HepG2 (cell line): ENCODE results near the gene ANO6. TPM values are rescaled to one million over a fixed set of nuclear protein-coding genes. Genes with fewer than 3 reads are reported as not detected.

Source experiments
- ATAC-seq: fragments of 200-7000 bp; cut with Tn5 transposase; 3 replicates; pipeline ENCODE4 v1.9.1; 2020; ENCODE audit warnings: mild to moderate bottlenecking, moderate library complexity
- BruUV-seq: library from RNA; stranded (reverse); fragments of 400-500 nt; replicated peaks from 2 replicates; lab custom pipeline; 2021; lab: Mats Ljungman, UMichigan
- CTCF ChIA-PET: fragments of 300-600 bp; formaldehyde crosslinking; extraction: SDS; loops from one replicate; lab custom pipeline; 2021; ENCODE audit warnings: low total read pairs, inconsistent platforms, low intra/inter-chr PET ratio; lab: Yijun Ruan, JAX
- POLR2A ChIA-PET: fragments of 350-600 bp; sonication (Branson Sonifier 250); formaldehyde crosslinking; loops from one replicate; lab custom pipeline; 2020; ENCODE audit warnings: antibody characterized with exemption, inconsistent platforms; lab: Yijun Ruan, JAX
- DNase-seq: peaks from one replicate; pipeline ENCODE4 v3.0.0-alpha.2; 2015; ENCODE audit warnings: low spot score
- FAIRE-seq: peaks from 3 replicates; lab custom pipeline; 2011; peaks lifted over from hg19 to GRCh38; lab: Jason Lieb, UNC
- H2AFZ ChIP-seq: one replicate; pipeline ENCODE4 v1.6.1; 2011; ENCODE audit warnings: low read length, inconsistent platforms
- H3K27ac ChIP-seq: fragments of 300-600 bp; 3 replicates; pipeline ENCODE4 v1.8.0; 2011; ENCODE audit warnings: mixed run types, mild to moderate bottlenecking, mixed read lengths, low read length, inconsistent platforms; ENCODE audit not compliant: insufficient read depth; ENCODE audit errors: extremely low read length
- H3K27me3 ChIP-seq, 2 experiments: fragments of 200-600 bp in 1 of 2; 2 replicates in 1 of 2; 3 replicates in 1 of 2; pipeline versions ENCODE4 v1.6.0 to v1.8.0; 2011; ENCODE audit warnings: low read length in 2 of 2, mild to moderate bottlenecking in 2 of 2, moderate library complexity in 2 of 2, inconsistent platforms in 1 of 2; ENCODE audit not compliant: insufficient read depth in 2 of 2, control insufficient read depth in 1 of 2
- H3K36me3 ChIP-seq, 2 experiments: fragments of 200-600 bp in 1 of 2; replicated peaks in 1 of 2; 2 replicates in 1 of 2; 3 replicates in 1 of 2; pipeline versions ENCODE4 v1.5.1 to v1.8.0; 2011; ENCODE audit warnings: low read length in 2 of 2, inconsistent platforms in 1 of 2; ENCODE audit not compliant: insufficient read depth in 2 of 2, control insufficient read depth in 1 of 2
- H3K4me1 ChIP-seq: 2 replicates; pipeline ENCODE4 v1.5.1; 2012; ENCODE audit warnings: low read length, inconsistent platforms; ENCODE audit not compliant: insufficient read depth
- H3K4me2 ChIP-seq: 2 replicates; pipeline ENCODE4 v1.6.0; 2011; ENCODE audit warnings: low read depth, low read length, inconsistent platforms
- H3K4me3 ChIP-seq, 3 experiments: fragments of 200-600 bp in 1 of 3; sonication (generic), shearing (Covaris generic) in 1 of 3; replicated peaks in 1 of 3; 2 replicates each; pipeline ENCODE4 v1.5.1; 2011 to 2016; ENCODE audit warnings: low read length in 3 of 3, inconsistent platforms in 2 of 3, low read depth in 2 of 3, mild to moderate bottlenecking in 2 of 3, control low read depth in 1 of 3, mixed read lengths in 1 of 3; ENCODE audit not compliant: insufficient read depth in 1 of 3
- H3K79me2 ChIP-seq: one replicate; pipeline ENCODE4 v1.6.1; 2011; ENCODE audit warnings: low read length, inconsistent platforms; ENCODE audit not compliant: insufficient read depth
- H3K9ac ChIP-seq: 2 replicates; pipeline ENCODE4 v1.6.0; 2011; ENCODE audit warnings: mild to moderate bottlenecking, low read depth, low read length, inconsistent platforms; ENCODE audit not compliant: insufficient read depth
- H3K9me3 ChIP-seq: 2 replicates; pipeline ENCODE4 v1.5.1; 2012; ENCODE audit warnings: mild to moderate bottlenecking, low read length
- H4K20me1 ChIP-seq: 2 replicates; pipeline ENCODE4 v1.6.0; 2011; ENCODE audit warnings: inconsistent platforms, mild to moderate bottlenecking, low read length, moderate library complexity; ENCODE audit not compliant: insufficient read depth
- CENPT ChIP-seq: sonication (generic); formaldehyde crosslinking; IDR thresholded peaks from 2 replicates; pipeline ENCODE4 v1.8.0; 2022; ENCODE audit warnings: low read depth, mild to moderate bottlenecking, moderate library complexity, missing genetic modification reagents
- FOXJ3 ChIP-seq: sonication (generic); formaldehyde crosslinking; IDR thresholded peaks from 2 replicates; pipeline ENCODE4 v1.4.0; 2020; ENCODE audit warnings: missing genetic modification reagents, mild to moderate bottlenecking, borderline replicate concordance
- HMG20B ChIP-seq: conservative IDR thresholded peaks from 2 replicates; pipeline ENCODE4 v1.6.1; 2016; ENCODE audit warnings: missing genetic modification reagents, missing compliant biosample characterization
- MAFG ChIP-seq: sonication (generic); formaldehyde crosslinking; IDR thresholded peaks from 2 replicates; pipeline ENCODE4 v1.5.1; 2020; ENCODE audit warnings: mild to moderate bottlenecking, missing genetic modification reagents
- NFYB ChIP-seq: sonication (generic); formaldehyde crosslinking; IDR thresholded peaks from 2 replicates; pipeline ENCODE4 v1.4.0; 2020; ENCODE audit warnings: missing genetic modification reagents
- NONO ChIP-seq, 2 experiments: fragments of 450-650 bp in 1 of 2; sonication (generic) in 1 of 2; formaldehyde crosslinking in 1 of 2; IDR thresholded peaks in 1 of 2; conservative IDR thresholded peaks in 1 of 2; 2 replicates each; pipeline versions ENCODE4 v1.6.1 to v1.8.0; 2017 to 2022; ENCODE audit warnings: mild to moderate bottlenecking in 1 of 2, missing genetic modification reagents in 1 of 2, moderate library complexity in 1 of 2
- SMAD3 ChIP-seq: sonication (generic); formaldehyde crosslinking; IDR thresholded peaks from 2 replicates; pipeline ENCODE4 v1.4.0; 2020; ENCODE audit warnings: missing genetic modification reagents
- ZBTB7A ChIP-seq: sonication (generic); formaldehyde crosslinking; IDR thresholded peaks from 2 replicates; pipeline ENCODE4 v1.8.0; 2022; ENCODE audit warnings: mild to moderate bottlenecking, missing genetic modification reagents
- ZNF160 ChIP-seq: sonication (generic); formaldehyde crosslinking; IDR thresholded peaks from 2 replicates; pipeline ENCODE4 v1.8.0; 2022; ENCODE audit warnings: mild to moderate bottlenecking, inconsistent platforms, missing genetic modification reagents
- ZNF496 ChIP-seq: sonication (generic); formaldehyde crosslinking; IDR thresholded peaks from 2 replicates; pipeline ENCODE4 v1.8.1; 2023; ENCODE audit warnings: mild to moderate bottlenecking, moderate library complexity, missing genetic modification reagents; ENCODE audit not compliant: insufficient replicate concordance
- ZNF747 ChIP-seq: sonication (generic); formaldehyde crosslinking; IDR thresholded peaks from 2 replicates; pipeline ENCODE4 v1.8.1; 2023; ENCODE audit warnings: missing genetic modification reagents, mild to moderate bottlenecking, borderline replicate concordance
- ZNF883 ChIP-seq: sonication (generic); formaldehyde crosslinking; IDR thresholded peaks from 2 replicates; pipeline ENCODE4 v1.5.1; 2020; ENCODE audit warnings: mild to moderate bottlenecking, missing genetic modification reagents; ENCODE audit errors: not compliant biosample characterization
- ZSCAN30 ChIP-seq: sonication (generic); formaldehyde crosslinking; IDR thresholded peaks from 2 replicates; pipeline ENCODE4 v1.5.0; 2020; ENCODE audit warnings: mild to moderate bottlenecking, missing genetic modification reagents
- ZSCAN31 ChIP-seq: sonication (generic); formaldehyde crosslinking; IDR thresholded peaks from 2 replicates; pipeline ENCODE4 v1.5.0; 2020; ENCODE audit warnings: low read depth, mild to moderate bottlenecking, missing genetic modification reagents
- WGBS: methylation state at CpG from one replicate; pipeline ENCODE4 v1.1.6; 2017; ENCODE audit warnings: low lambda C conversion rate; 5-methylcytosine and 5-hydroxymethylcytosine counted together
- in situ Hi-C: cut with HindIII; loops from 2 replicates; pipeline ENCODE4 v1.10.0; 2017; ENCODE audit warnings: low pct_unique_long_range_greater_than_20kb; ENCODE audit not compliant: extremely low pct_ligation_motif_present
- intact Hi-C: fragments of 100-400 bp; cut with micrococcal nuclease; formaldehyde crosslinking; loops from one replicate; pipeline ENCODE4 v1.10.0; 2022; ENCODE audit not compliant: unreplicated experiment
- polyA plus RNA-seq, 8 experiments: library from polyadenylated mRNA; depleted of rRNA in 3 of 8; stranded (reverse) in 7 of 8; unstranded in 1 of 8; fragments of >200 nt; fragmentation: Illumina TruSeq in 4 of 8; extraction: Trizol in 4 of 8; gene quantifications; 2 replicates each; pipeline versions ENCODE4 v1.2.1 to v1.2.3, GENCODE V29; 2011 to 2016; ENCODE audit warnings: low read depth in 4 of 8, missing spikeins in 1 of 8, mixed read lengths in 1 of 8; ENCODE audit not compliant: insufficient read depth in 1 of 8
- total RNA-seq, 5 experiments: library from RNA; depleted of rRNA; stranded (reverse); fragments of >200 nt; fragmentation: Illumina TruSeq; extraction: Trizol; gene quantifications; 2 replicates each; pipeline ENCODE4 v1.2.3, GENCODE V29; 2016; ENCODE audit warnings: low read depth in 1 of 5
- TF ChIP-seq, protein P1 (sequence below): conservative IDR thresholded peaks from 2 replicates; pipeline ENCODE4 v1.6.1; 2018; ENCODE audit warnings: missing genetic modification reagents
- TF ChIP-seq, protein P2 (sequence below): sonication (generic); formaldehyde crosslinking; conservative IDR thresholded peaks from 2 replicates; pipeline ENCODE4 v1.8.0; 2022; ENCODE audit warnings: missing genetic modification reagents
- TF ChIP-seq, protein P3 (sequence below): sonication (generic); formaldehyde crosslinking; IDR thresholded peaks from 2 replicates; pipeline ENCODE4 v1.8.0; 2023; ENCODE audit warnings: mild to moderate bottlenecking, missing genetic modification reagents
- TF ChIP-seq, protein P4 (sequence below): sonication (generic); formaldehyde crosslinking; IDR thresholded peaks from 2 replicates; pipeline ENCODE4 v1.4.0; 2020; ENCODE audit warnings: missing genetic modification reagents

ANO6 gene
- total and polyA plus RNA-seq, 2 of the 13 experiments (the other 11 are each of a cell fraction or from before 2014, with no cell fraction given) = 37.8 to 57.1 TPM

DNA sequence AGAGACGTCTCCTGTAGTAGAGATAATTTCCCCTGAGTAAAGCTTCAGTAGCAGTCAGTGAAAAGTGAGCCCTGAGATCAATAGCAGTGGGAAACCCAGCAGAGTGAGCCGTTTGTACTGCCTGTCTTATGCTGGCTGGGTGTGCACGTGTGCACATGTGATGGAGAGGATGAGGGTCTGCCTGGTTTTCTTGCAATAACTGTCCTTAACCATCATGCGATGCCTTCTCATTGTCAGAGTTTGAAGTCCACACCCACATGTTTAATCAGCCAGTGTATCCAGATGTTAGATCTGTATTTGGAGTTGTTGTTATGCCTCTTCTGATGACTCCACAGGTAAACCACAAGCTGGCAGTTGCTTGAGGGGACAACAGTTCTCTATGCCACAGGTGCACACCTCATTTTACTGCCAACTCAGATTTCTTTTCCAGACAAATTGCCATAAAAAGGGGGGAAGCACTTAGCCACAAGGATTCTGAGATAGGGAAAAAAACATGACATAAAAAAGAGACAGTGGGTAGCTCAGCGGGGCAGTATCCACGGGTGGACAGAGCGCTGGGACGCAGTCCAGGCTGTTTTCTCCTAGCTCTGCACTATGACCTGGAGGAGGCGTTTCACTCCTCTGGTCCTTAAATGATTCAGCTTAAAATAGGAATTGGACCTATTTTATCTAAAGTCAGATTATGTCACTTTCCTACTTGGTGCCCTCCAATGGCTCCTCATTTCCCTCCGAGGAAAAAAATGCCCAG, 192.3 kb downstream of the ANO6 start (continued):
- TF ChIP-seq, protein P1, sequence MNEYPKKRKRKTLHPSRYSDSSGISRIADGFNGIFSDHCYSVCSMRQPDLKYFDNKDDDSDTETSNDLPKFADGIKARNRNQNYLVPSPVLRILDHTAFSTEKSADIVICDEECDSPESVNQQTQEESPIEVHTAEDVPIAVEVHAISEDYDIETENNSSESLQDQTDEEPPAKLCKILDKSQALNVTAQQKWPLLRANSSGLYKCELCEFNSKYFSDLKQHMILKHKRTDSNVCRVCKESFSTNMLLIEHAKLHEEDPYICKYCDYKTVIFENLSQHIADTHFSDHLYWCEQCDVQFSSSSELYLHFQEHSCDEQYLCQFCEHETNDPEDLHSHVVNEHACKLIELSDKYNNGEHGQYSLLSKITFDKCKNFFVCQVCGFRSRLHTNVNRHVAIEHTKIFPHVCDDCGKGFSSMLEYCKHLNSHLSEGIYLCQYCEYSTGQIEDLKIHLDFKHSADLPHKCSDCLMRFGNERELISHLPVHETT = no peak
- TF ChIP-seq HMG20B (CRISPR knock-in tag) = no peak
- no peak for TF ChIP-seq MAFG
- no peak for TF ChIP-seq FOXJ3 (CRISPR knock-in tag)

- BruUV-seq = no TSS peak
- Histone ChIP-seq H4K20me1 (no peaks in the 10 kb centered on the region), H3K79me2 (no peaks in the 10 kb centered on the region), H3K9me3 (no peaks in the 10 kb centered on the region), H3K27ac (no peak overlapping the region), H3K4me3 (no peak overlapping the region), H3K36me3 (peaks cover 18 to 76% of the 10 kb centered on the region in 2 experiments), H3K4me2 (no peak overlapping the region), H2AFZ (no peak overlapping the region), H3K4me1 (no peaks in the 10 kb centered on the region), H3K27me3 (no peaks in the 10 kb centered on the region), H3K9ac (no peak overlapping the region)
- no peak for FAIRE-seq
- 98% methylated on average over 2 of the region's 2 CpGs for WGBS
- ChIA-PET CTCF (no interaction called here), POLR2A (no interaction called here)
- no peak for DNase-seq
- ATAC-seq = no peak
- in situ Hi-C loops = no loop called here
- intact Hi-C loops = no loop called here
- TF ChIP-seq ZNF883 (CRISPR knock-in tag) (no peak), SMAD3 (no peak), ZBTB7A (CRISPR knock-in tag) (no peak), ZNF747 (CRISPR knock-in tag) (no peak), CENPT (CRISPR knock-in tag) (no peak), NONO (IDR thresholded peaks at IDR 0.05) (no peak), NONO (CRISPR knock-in tag; conservative IDR thresholded peaks at IDR 0.05) (no peak), ZSCAN31 (CRISPR knock-in tag) (no peak), ZNF160 (CRISPR knock-in tag) (no peak), NFYB (CRISPR knock-in tag) (no peak), ZSCAN30 (CRISPR knock-in tag) (no peak), ZNF496 (CRISPR knock-in tag) (no peak)
- TF ChIP-seq, protein P2, sequence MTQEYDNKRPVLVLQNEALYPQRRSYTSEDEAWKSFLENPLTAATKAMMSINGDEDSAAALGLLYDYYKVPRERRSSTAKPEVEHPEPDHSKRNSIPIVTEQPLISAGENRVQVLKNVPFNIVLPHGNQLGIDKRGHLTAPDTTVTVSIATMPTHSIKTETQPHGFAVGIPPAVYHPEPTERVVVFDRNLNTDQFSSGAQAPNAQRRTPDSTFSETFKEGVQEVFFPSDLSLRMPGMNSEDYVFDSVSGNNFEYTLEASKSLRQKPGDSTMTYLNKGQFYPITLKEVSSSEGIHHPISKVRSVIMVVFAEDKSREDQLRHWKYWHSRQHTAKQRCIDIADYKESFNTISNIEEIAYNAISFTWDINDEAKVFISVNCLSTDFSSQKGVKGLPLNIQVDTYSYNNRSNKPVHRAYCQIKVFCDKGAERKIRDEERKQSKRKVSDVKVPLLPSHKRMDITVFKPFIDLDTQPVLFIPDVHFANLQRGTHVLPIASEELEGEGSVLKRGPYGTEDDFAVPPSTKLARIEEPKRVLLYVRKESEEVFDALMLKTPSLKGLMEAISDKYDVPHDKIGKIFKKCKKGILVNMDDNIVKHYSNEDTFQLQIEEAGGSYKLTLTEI (CRISPR knock-in tag) = no peak
- TF ChIP-seq, protein P3, sequence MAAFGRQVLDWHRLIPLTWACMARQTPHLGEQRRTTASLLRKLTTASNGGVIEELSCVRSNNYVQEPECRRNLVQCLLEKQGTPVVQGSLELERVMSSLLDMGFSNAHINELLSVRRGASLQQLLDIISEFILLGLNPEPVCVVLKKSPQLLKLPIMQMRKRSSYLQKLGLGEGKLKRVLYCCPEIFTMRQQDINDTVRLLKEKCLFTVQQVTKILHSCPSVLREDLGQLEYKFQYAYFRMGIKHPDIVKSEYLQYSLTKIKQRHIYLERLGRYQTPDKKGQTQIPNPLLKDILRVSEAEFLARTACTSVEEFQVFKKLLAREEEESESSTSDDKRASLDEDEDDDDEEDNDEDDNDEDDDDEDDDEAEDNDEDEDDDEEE (CRISPR knock-in tag) = no peak
- TF ChIP-seq, protein P4, sequence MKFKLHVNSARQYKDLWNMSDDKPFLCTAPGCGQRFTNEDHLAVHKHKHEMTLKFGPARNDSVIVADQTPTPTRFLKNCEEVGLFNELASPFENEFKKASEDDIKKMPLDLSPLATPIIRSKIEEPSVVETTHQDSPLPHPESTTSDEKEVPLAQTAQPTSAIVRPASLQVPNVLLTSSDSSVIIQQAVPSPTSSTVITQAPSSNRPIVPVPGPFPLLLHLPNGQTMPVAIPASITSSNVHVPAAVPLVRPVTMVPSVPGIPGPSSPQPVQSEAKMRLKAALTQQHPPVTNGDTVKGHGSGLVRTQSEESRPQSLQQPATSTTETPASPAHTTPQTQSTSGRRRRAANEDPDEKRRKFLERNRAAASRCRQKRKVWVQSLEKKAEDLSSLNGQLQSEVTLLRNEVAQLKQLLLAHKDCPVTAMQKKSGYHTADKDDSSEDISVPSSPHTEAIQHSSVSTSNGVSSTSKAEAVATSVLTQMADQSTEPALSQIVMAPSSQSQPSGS (CRISPR knock-in tag) = no peak
Observed at GRCh38 chr12:45408729-45409114, 192.8 kb downstream of the ANO6 start.
